OCI-LY1 (cell line): ENCODE results near the gene SYNGAP1.

Source experiments
- H2AFZ ChIP-seq: fragments of 200-600 bp; sonication (generic), shearing (Covaris generic); 2 replicates; pipeline ENCODE4 v1.6.0; 2014; ENCODE audit warnings: antibody characterized with exemption, mild to moderate bottlenecking, low read length
- H3F3A ChIP-seq: fragments of 200-600 bp; sonication (generic), shearing (Covaris generic); 2 replicates; pipeline ENCODE4 v1.6.0; 2014; ENCODE audit warnings: mild to moderate bottlenecking, antibody characterized with exemption, low read length, moderate library complexity; ENCODE audit not compliant: insufficient read depth
- H3K27ac ChIP-seq: fragments of 200-600 bp; sonication (generic); 2 replicates; pipeline ENCODE4 v1.5.1; 2014; ENCODE audit warnings: low read length, mixed run types, mild to moderate bottlenecking, low read depth; ENCODE audit not compliant: poor library complexity, severe bottlenecking
- H3K27me3 ChIP-seq: fragments of 200-600 bp; sonication (generic); 2 replicates; pipeline ENCODE4 v1.6.0; 2014; ENCODE audit warnings: antibody characterized with exemption, mild to moderate bottlenecking, low read length, moderate library complexity; ENCODE audit not compliant: insufficient read depth
- H3K36me3 ChIP-seq: fragments of 200-600 bp; sonication (generic); 2 replicates; pipeline ENCODE4 v1.6.1; 2014; ENCODE audit warnings: mild to moderate bottlenecking, antibody characterized with exemption, low read length, moderate library complexity, mixed read lengths; ENCODE audit not compliant: insufficient read depth
- H3K4me1 ChIP-seq: fragments of 200-600 bp; sonication (generic); 2 replicates; pipeline ENCODE4 v1.5.1; 2014; ENCODE audit warnings: mild to moderate bottlenecking, low read length, moderate library complexity; ENCODE audit not compliant: insufficient read depth, severe bottlenecking
- H3K4me2 ChIP-seq: fragments of 200-600 bp; sonication (generic), shearing (Covaris generic); 2 replicates; pipeline ENCODE4 v1.6.1; 2014; ENCODE audit warnings: low read length
- H3K4me3 ChIP-seq: fragments of 200-600 bp; sonication (generic); 2 replicates; pipeline ENCODE4 v1.5.1; 2014; ENCODE audit warnings: low read length, low read depth, mild to moderate bottlenecking, mixed read lengths; ENCODE audit not compliant: poor library complexity, severe bottlenecking
- H3K79me2 ChIP-seq: fragments of 200-600 bp; shearing (Covaris generic); 2 replicates; pipeline ENCODE4 v1.6.1; 2016; ENCODE audit warnings: mixed run types, low read length, mixed read lengths; ENCODE audit not compliant: insufficient read depth
- H3K9ac ChIP-seq: fragments of 200-600 bp; sonication (generic), shearing (Covaris generic); 2 replicates; pipeline ENCODE4 v1.6.1; 2014; ENCODE audit warnings: mild to moderate bottlenecking, low read length, mixed read lengths
- H3K9me2 ChIP-seq: fragments of 200-600 bp; sonication (generic), shearing (Covaris generic); 2 replicates; pipeline ENCODE4 v1.6.1; 2014; ENCODE audit warnings: low read depth, mild to moderate bottlenecking, low read length, mixed read lengths
- H3K9me3 ChIP-seq: fragments of 200-600 bp; shearing (Covaris generic); 2 replicates; pipeline ENCODE4 v1.6.1; 2014; ENCODE audit warnings: low read length, mixed read lengths
- H4K20me1 ChIP-seq: fragments of 200-600 bp; sonication (generic), shearing (Covaris generic); 2 replicates; pipeline ENCODE4 v1.6.0; 2016; ENCODE audit warnings: mild to moderate bottlenecking, low read length; ENCODE audit not compliant: insufficient read depth
- EZH2 ChIP-seq: fragments of 200-600 bp; sonication (generic), shearing (Covaris generic); IDR thresholded peaks from 2 replicates; pipeline ENCODE4 v1.8.0; 2017; ENCODE audit warnings: borderline replicate concordance, mixed run types, mild to moderate bottlenecking, antibody characterized with exemption, low read length, moderate library complexity, mixed read lengths
- TF ChIP-seq, protein P1 (sequence below): fragments of 200-600 bp; sonication (generic), shearing (Covaris generic); IDR thresholded peaks from 2 replicates; pipeline ENCODE4 v1.5.1; 2017; ENCODE audit warnings: mild to moderate bottlenecking, antibody characterized with exemption, low read length, moderate library complexity, mixed read lengths

SYNGAP1 gene

GRCh38 chr6:33421344-33421643, 1.4 kb downstream of the SYNGAP1 start:
- no peak overlapping the region for H3K9ac ChIP-seq
- H3K9me2 ChIP-seq: no peaks in the 10 kb centered on the region
- no peak overlapping the region for H2AFZ ChIP-seq
- H3K27ac ChIP-seq: no peak overlapping the region
- no peak for TF ChIP-seq EZH2
- TF ChIP-seq, protein P1, sequence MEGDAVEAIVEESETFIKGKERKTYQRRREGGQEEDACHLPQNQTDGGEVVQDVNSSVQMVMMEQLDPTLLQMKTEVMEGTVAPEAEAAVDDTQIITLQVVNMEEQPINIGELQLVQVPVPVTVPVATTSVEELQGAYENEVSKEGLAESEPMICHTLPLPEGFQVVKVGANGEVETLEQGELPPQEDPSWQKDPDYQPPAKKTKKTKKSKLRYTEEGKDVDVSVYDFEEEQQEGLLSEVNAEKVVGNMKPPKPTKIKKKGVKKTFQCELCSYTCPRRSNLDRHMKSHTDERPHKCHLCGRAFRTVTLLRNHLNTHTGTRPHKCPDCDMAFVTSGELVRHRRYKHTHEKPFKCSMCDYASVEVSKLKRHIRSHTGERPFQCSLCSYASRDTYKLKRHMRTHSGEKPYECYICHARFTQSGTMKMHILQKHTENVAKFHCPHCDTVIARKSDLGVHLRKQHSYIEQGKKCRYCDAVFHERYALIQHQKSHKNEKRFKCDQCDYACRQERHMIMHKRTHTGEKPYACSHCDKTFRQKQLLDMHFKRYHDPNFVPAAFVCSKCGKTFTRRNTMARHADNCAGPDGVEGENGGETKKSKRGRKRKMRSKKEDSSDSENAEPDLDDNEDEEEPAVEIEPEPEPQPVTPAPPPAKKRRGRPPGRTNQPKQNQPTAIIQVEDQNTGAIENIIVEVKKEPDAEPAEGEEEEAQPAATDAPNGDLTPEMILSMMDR: no peak
- H3K36me3 ChIP-seq: no peaks in the 10 kb centered on the region
- 0 out of 2 replicates have a peak, but pooled peaks cover 5% of the 10 kb centered on the region for H3K79me2 ChIP-seq
- H3K4me3 ChIP-seq: no peak overlapping the region
- H4K20me1 ChIP-seq: no peaks in the 10 kb centered on the region
- peaks cover 39% of the 10 kb centered on the region for H3K4me1 ChIP-seq
- H3F3A ChIP-seq: no peaks in the 10 kb centered on the region
- H3K4me2 ChIP-seq: no peak overlapping the region
- no peaks in the 10 kb centered on the region for H3K27me3 ChIP-seq
- no peaks in the 10 kb centered on the region for H3K9me3 ChIP-seq

GRCh38 chr6:33423777-33424176, 3.9 kb downstream of the SYNGAP1 start:
- Histone ChIP-seq H3K4me2 (no peak overlapping the region), H3K79me2 (no peaks in the 10 kb centered on the region), H3F3A (no peaks in the 10 kb centered on the region), H3K9ac (no peak overlapping the region), H2AFZ (no peak overlapping the region), H3K9me2 (no peaks in the 10 kb centered on the region), H3K27ac (no peak overlapping the region), H4K20me1 (no peaks in the 10 kb centered on the region), H3K4me1 (peaks cover 42% of the 10 kb centered on the region), H3K9me3 (no peaks in the 10 kb centered on the region), H3K27me3 (no peaks in the 10 kb centered on the region), H3K4me3 (no peak overlapping the region), H3K36me3 (no peaks in the 10 kb centered on the region)
- TF ChIP-seq EZH2: no peak
- TF ChIP-seq, protein P1: no peak

- H3F3A ChIP-seq: 0 out of 2 replicates have a peak, but pooled peaks cover 5% of the 10 kb centered on the region
- H3K79me2 ChIP-seq: no peaks in the 10 kb centered on the region
- H3K36me3 ChIP-seq: no peaks in the 10 kb centered on the region
- H3K9me3 ChIP-seq: no peaks in the 10 kb centered on the region
- no peak overlapping the region for H2AFZ ChIP-seq
- H3K27me3 ChIP-seq: no peaks in the 10 kb centered on the region
- peak overlapping the region; percentile 70 for H3K4me2 ChIP-seq
- no peak overlapping the region for H3K27ac ChIP-seq
- peaks cover 45% of the 10 kb centered on the region for H3K4me1 ChIP-seq
- H4K20me1 ChIP-seq: no peaks in the 10 kb centered on the region
- H3K4me3 ChIP-seq: peak overlapping the region; percentile 60
- H3K9me2 ChIP-seq: no peaks in the 10 kb centered on the region
- peak overlapping the region; percentile 61 for H3K9ac ChIP-seq
- no peak for TF ChIP-seq EZH2
Observed at GRCh38 chr6:33424855-33425667, 5.2 kb downstream of the SYNGAP1 start.
